ENCODE data around the gene PLXDC1.

GRCh38 chr17:39158623-39159022, 7.2 kb upstream of the PLXDC1 start:
- TF ChIP-seq CTCF (IDR thresholded peaks at IDR 0.05) (no peak), ZFX (IDR thresholded peaks at IDR 0.05; ENCODE audit: borderline replicate concordance) (no peak)
